ENCODE data around the gene MTG2. TPM values are rescaled to one million over a fixed set of nuclear protein-coding genes. Genes with fewer than 3 reads are reported as not detected.
A peak's percentile ranks its signal among the peaks of the same experiment; 100 is the strongest.

MTG2 gene
- total and polyA plus RNA-seq, 2 of the 13 experiments (the other 11 are each of a cell fraction or from before 2014, with no cell fraction given): 20.4 to 37.8 TPM

DNA sequence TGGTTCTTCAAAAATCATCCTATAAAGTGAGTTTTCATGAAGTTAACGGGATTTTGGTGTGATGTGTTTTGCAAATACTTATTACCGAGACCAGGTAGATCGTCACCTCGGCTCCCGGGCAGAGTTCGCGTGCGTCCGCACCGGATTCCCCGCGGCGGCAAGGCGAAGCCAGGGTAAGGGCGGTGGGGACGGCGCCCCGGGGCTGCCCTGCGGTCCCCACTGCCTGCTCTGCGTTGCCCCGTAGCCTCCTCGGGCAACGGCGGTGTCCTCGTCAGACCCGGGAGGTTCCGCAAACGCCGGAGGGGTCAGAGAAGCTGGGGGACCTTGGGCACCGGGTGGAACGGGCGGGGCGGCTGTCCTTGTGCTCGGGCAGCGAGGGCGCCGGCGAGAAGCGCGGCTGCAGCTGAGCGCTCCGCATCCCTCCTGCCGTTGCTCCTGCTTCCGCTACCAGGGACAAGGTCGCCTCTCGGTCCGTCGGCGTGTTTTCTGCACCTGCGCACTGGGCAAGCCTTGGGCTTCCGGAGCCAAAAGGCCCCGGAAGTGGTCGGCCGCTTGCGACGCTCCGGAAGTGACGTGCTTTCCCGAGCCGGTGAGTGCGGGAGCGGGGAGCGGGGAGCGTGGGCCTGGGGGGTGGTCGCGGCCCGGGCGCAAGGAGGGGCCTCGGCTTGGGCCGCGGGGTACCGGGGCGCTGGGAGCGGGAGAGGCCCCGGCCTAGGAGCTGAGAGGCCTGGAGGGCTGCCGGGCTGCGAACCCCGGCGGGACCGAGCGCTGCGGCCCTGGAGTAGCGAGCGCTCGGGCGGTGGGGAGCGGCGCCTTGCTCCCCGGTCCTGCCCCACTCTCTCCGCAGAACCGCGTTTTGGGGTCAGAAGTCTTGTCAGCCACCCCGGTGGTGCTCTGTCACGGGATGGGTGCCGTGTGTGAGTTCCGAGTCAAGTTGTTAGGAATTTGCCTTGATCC, at the start of gene MTG2 (continued):
- no peak; the same call in 1 of the 2 replicates for TF ChIP-seq JUNB (CRISPR knock-in tag; IDR thresholded peaks at IDR 0.05; ENCODE audit: borderline replicate concordance)
- peak; percentile 95 for TF ChIP-seq AGO1 (IDR thresholded peaks at IDR 0.05; ENCODE audit: low read depth, low read length, poor library complexity, severe bottlenecking)
- TF ChIP-seq SATB2 (CRISPR knock-in tag; IDR thresholded peaks at IDR 0.05): peak; percentile 94
- TF ChIP-seq ZNF713 (CRISPR knock-in tag; IDR thresholded peaks at IDR 0.05): peak; percentile 95
- peak; percentile 83 for TF ChIP-seq FOXO1 (CRISPR knock-in tag; IDR thresholded peaks at IDR 0.05)
- TF ChIP-seq, protein P1, sequence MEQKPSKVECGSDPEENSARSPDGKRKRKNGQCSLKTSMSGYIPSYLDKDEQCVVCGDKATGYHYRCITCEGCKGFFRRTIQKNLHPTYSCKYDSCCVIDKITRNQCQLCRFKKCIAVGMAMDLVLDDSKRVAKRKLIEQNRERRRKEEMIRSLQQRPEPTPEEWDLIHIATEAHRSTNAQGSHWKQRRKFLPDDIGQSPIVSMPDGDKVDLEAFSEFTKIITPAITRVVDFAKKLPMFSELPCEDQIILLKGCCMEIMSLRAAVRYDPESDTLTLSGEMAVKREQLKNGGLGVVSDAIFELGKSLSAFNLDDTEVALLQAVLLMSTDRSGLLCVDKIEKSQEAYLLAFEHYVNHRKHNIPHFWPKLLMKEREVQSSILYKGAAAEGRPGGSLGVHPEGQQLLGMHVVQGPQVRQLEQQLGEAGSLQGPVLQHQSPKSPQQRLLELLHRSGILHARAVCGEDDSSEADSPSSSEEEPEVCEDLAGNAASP (CRISPR knock-in tag; IDR thresholded peaks at IDR 0.05; ENCODE audit: borderline replicate concordance): peak; percentile 78
- TF ChIP-seq ATAD3A (CRISPR knock-in tag; IDR thresholded peaks at IDR 0.05): peak; percentile 94
- TF ChIP-seq FOXJ3 (CRISPR knock-in tag; IDR thresholded peaks at IDR 0.05; ENCODE audit: borderline replicate concordance): peak; percentile 86
- TF ChIP-seq, protein P2, sequence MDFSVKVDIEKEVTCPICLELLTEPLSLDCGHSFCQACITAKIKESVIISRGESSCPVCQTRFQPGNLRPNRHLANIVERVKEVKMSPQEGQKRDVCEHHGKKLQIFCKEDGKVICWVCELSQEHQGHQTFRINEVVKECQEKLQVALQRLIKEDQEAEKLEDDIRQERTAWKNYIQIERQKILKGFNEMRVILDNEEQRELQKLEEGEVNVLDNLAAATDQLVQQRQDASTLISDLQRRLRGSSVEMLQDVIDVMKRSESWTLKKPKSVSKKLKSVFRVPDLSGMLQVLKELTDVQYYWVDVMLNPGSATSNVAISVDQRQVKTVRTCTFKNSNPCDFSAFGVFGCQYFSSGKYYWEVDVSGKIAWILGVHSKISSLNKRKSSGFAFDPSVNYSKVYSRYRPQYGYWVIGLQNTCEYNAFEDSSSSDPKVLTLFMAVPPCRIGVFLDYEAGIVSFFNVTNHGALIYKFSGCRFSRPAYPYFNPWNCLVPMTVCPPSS (IDR thresholded peaks at IDR 0.05): no peak
- TF ChIP-seq ZNF33B (CRISPR knock-in tag; IDR thresholded peaks at IDR 0.05): peak; percentile 97
- TF ChIP-seq KLF16 (CRISPR knock-in tag; IDR thresholded peaks at IDR 0.05): peak; percentile 70 to 99; a peak in 3 of 4 replicates
- TF ChIP-seq ZMYM3 (CRISPR knock-in tag; IDR thresholded peaks at IDR 0.05): peak; percentile 68
- TF ChIP-seq GFI1 (CRISPR knock-in tag; IDR thresholded peaks at IDR 0.05; ENCODE audit: borderline replicate concordance): peak; percentile 85
- TF ChIP-seq SALL1 (CRISPR knock-in tag; IDR thresholded peaks at IDR 0.05): peak; percentile 97
- peak; percentile 98; the same call in 1 of the 2 replicates for TF ChIP-seq ZFP62 (CRISPR knock-in tag; IDR thresholded peaks at IDR 0.05)
- TF ChIP-seq ZNF451 (CRISPR knock-in tag; IDR thresholded peaks at IDR 0.05): peak; percentile 99
- TF ChIP-seq REXO4 (CRISPR knock-in tag; IDR thresholded peaks at IDR 0.05; ENCODE audit: borderline replicate concordance): peak; percentile 51; the same call in 1 of the 2 replicates
- TF ChIP-seq, protein P3, sequence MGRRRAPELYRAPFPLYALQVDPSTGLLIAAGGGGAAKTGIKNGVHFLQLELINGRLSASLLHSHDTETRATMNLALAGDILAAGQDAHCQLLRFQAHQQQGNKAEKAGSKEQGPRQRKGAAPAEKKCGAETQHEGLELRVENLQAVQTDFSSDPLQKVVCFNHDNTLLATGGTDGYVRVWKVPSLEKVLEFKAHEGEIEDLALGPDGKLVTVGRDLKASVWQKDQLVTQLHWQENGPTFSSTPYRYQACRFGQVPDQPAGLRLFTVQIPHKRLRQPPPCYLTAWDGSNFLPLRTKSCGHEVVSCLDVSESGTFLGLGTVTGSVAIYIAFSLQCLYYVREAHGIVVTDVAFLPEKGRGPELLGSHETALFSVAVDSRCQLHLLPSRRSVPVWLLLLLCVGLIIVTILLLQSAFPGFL (CRISPR knock-in tag; IDR thresholded peaks at IDR 0.05): peak; percentile 94
- no peak for TF ChIP-seq PLRG1 (conservative IDR thresholded peaks at IDR 0.05)
- peak; percentile 98 for TF ChIP-seq ZNF367 (CRISPR knock-in tag; IDR thresholded peaks at IDR 0.05; ENCODE audit: borderline replicate concordance)
- peak; percentile 100 for TF ChIP-seq AGO2 (optimal IDR thresholded peaks at IDR 0.05; ENCODE audit: low read depth, low read length)
- TF ChIP-seq ZNF777 (CRISPR knock-in tag; IDR thresholded peaks at IDR 0.05): peak; percentile 86
- 0 out of 2 replicates have a peak, but pooled peaks have one; percentile 68 for TF ChIP-seq NFATC3 (CRISPR knock-in tag; IDR thresholded peaks at IDR 0.05)
- TF ChIP-seq FOXK2 (IDR thresholded peaks at IDR 0.05): peak; percentile 82
- TF ChIP-seq ZNF253 (CRISPR knock-in tag; IDR thresholded peaks at IDR 0.05; ENCODE audit: borderline replicate concordance): peak; percentile 90; the same call in 1 of the 2 replicates
- TF ChIP-seq ZNF224 (CRISPR knock-in tag; IDR thresholded peaks at IDR 0.05): peak; percentile 96; the same call in 1 of the 2 replicates
- TF ChIP-seq MATR3 (CRISPR knock-in tag; IDR thresholded peaks at IDR 0.05): peak; percentile 51; the same call in 1 of the 2 replicates

Measured in HepG2 (cell line).